ENCODE data around the gene TBX3.
"Not testable (repeated sequence)": the region's sequence is repeated elsewhere in the genome, so short reads cannot be mapped to it uniquely, and the experiment has no call there.

Gene TBX3

GRCh38 chr12:114684098-114684869 is at the start of gene TBX3:
TSS of gene TBX3 (minus strand) at chr12:114684175. CDS start at chr12:114683200, 975 bp downstream.
- DNase-seq, result peak; percentile 26

- no peak for DNase-seq
Measured at GRCh38 chr12:114732426-114733030, 48.6 kb upstream of the TBX3 start.

GRCh38 chr12:114729731-114730130 is 45.8 kb upstream of the TBX3 start:
- DNase-seq, result no peak

- DNase-seq, result no peak
Measured at GRCh38 chr12:114726092-114726710, 42.2 kb upstream of the TBX3 start.

GRCh38 chr12:114722176-114722575 is 38.2 kb upstream of the TBX3 start:
- DNase-seq, result not testable (repeated sequence)

GRCh38 chr12:114721266-114721665 is 37.3 kb upstream of the TBX3 start:
- no peak for DNase-seq

- no peak for DNase-seq
Measured at GRCh38 chr12:114713466-114714215, 29.7 kb upstream of the TBX3 start.

GRCh38 chr12:114711689-114712152 is 27.7 kb upstream of the TBX3 start:
- DNase-seq, result no peak

GRCh38 chr12:114710151-114710550 is 26.2 kb upstream of the TBX3 start:
- DNase-seq, result no peak

- DNase-seq, result no peak
Measured at GRCh38 chr12:114709112-114709511, 25.1 kb upstream of the TBX3 start.

GRCh38 chr12:114708598-114708997 is 24.6 kb upstream of the TBX3 start:
- not testable (repeated sequence) for DNase-seq

- no peak for DNase-seq
Measured at GRCh38 chr12:114704096-114704495, 20.1 kb upstream of the TBX3 start.

- DNase-seq, result no peak
Measured at GRCh38 chr12:114703060-114703493, 19.1 kb upstream of the TBX3 start.

- DNase-seq, result no peak
Measured at GRCh38 chr12:114702462-114702861, 18.5 kb upstream of the TBX3 start.

- no peak for DNase-seq
Measured at GRCh38 chr12:114701553-114701952, 17.6 kb upstream of the TBX3 start.

GRCh38 chr12:114701104-114701414 is 17.1 kb upstream of the TBX3 start:
- no peak for DNase-seq

GRCh38 chr12:114700392-114701103 is 16.6 kb upstream of the TBX3 start:
- no peak for DNase-seq

- DNase-seq, result no peak
Measured at GRCh38 chr12:114698566-114699163, 14.7 kb upstream of the TBX3 start.

GRCh38 chr12:114697741-114698565 is 14.0 kb upstream of the TBX3 start:
- DNase-seq, result no peak

- no peak for DNase-seq
Measured at GRCh38 chr12:114697243-114697716, 13.3 kb upstream of the TBX3 start.
